Measurements from ENCODE around the gene NDUFS2.

The NDUFS2 gene

DNA sequence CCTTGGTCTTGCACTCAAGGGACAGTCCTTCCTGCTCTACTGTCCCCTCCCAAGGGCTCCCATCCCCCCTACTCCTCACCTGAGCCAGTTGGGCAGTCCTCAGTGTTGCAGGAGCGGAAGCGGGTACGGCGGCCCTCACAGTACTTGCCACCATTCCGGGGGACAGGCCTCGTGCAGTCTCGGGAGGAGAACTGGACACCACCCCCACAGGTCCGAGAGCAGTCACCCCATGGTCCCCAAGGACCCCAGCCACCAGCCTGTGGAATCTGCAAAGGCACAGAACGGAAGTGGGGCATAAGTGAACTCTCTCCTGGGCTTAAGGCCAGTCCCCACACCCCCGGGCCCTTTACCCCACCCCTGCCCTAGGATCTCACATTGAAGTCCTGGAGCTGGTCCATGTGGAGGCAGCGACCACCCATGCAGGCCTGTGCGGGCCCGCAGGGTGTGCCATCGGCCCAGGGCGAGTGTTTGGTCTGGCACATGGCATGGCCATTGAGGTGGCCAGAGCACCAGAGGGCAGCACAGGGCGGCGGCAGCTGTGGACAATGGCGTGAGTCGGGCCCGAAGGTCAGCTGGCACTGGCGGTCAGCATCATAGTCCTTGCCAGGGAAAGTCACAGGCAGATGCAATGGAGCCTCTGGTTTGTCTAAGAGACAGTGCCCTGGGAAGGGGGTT, 8.5 kb upstream of the NDUFS2 start:
- in situ Hi-C loops (cut with MboI; ENCODE audit: low sequenced_read_pairs) = no loop called here

DNA sequence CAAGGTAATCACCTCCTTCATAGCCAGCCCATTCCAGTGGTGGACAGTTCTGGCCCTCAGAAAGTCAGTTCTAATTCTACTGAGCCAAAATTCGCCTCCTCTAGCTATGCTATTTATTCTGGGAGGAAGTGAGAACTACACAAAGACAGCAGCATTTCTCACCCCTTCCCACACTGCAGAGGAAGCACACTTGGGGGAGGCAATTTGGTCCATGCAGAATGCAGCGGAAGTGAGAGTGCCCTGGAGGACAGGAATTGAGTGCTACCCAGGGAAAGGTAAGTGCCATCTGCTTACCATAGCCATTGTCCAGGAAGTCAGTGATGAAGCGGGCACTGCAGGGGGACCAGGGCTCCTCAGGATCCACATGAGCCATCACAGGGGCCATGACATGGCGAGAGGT, 7.0 kb upstream of the NDUFS2 start:
- in situ Hi-C loops (cut with MboI; ENCODE audit: low sequenced_read_pairs) = no loop called here

DNA sequence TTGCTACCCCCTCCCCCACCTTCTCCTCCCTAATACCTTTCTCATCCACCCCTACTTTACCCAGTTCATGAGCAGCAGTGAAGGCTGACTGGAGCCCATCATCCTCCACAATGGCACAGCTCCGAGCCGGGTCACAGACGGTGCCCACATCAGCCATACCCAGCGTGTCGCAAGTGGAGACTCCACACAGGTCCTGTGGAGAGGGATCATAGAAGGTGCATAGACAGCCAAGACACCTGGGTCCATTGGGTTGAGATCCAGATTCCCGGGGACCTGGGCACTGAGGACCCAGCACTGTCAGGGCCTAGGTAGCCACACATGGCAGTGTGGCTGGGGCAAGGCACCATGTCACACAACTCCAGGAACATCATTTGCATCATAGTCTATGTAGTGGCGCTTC, 6.1 kb upstream of the NDUFS2 start:
- in situ Hi-C loops (cut with MboI; ENCODE audit: low sequenced_read_pairs) = no loop called here

DNA sequence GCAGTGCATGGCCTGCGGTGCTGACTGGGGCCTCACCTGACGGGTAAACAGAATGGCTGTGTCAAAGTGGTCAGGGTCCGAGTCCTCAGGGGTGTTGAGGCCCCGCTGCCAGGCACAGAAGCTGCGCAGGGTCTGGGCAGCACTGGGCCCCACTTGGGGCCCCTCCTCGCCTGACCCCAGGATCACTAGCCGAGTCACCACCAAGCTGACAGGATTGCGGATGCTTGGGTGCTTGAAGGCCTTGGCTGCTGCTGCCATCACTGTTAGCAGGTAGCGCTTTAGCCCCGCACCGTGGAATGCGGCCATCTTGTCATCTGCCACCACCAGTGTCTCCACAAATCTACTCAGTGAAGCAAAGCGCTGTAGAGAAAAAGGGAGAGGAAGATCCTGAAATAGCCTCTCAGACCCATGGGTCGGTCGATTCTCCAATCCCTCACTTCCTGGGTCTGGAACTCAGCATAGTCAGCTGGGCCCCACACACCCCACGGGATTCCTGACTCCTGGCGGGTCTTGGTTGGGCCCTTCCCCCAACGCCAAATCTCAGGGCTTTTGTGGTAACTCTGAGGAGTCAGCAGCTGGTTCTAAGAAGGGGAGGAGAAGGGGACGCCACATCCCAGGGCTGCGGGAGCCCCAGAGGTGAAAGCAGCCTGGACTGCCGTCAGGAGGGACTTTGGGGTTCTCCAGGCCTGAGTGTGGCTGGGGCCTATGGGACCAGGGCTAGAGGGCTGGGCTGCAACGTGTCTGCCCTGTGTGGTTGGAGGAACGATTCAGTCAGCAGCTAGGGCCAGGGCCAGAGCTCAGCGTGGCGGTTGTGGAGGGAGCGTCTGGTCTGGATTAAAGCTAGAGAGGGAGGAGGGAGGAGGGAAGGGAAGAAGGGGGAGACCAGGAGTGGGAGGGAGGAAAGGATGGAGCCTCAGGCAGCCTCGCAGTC, 5.4 kb upstream of the NDUFS2 start:
- in situ Hi-C loops (cut with MboI; ENCODE audit: low sequenced_read_pairs) = no loop called here

DNA sequence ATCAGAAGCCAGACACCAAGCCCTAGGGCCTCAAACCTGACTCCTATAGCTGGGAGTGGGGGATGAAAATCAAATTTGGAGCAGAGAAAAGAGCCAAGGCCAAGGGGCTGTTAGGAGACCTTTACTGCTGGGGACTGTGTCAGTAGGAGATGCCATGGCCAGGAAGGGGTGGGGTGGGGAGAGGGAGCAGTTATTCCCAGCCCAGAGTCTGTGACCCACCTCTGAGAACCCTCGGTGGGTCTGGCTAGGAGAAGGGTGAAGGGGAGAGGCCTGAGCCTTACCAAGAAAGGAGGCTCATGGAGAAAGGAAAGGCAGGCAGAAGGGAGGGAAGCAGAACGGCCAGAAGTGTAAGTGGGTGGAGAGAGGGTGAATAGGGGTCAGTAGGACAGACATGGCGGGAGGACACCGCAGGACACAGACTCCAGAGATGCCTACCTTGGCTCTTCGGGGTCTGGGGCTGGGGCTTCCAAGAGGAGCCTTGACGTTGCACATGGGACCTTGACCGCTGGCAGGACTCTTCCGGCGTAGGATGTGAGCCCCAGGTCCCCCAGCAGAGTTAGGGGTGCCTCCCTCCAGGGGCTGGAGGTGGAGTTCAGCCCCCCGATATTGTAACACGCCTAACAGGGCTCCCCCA, 4.5 kb upstream of the NDUFS2 start:
- in situ Hi-C loops (cut with MboI; ENCODE audit: low sequenced_read_pairs) = no loop called here

DNA sequence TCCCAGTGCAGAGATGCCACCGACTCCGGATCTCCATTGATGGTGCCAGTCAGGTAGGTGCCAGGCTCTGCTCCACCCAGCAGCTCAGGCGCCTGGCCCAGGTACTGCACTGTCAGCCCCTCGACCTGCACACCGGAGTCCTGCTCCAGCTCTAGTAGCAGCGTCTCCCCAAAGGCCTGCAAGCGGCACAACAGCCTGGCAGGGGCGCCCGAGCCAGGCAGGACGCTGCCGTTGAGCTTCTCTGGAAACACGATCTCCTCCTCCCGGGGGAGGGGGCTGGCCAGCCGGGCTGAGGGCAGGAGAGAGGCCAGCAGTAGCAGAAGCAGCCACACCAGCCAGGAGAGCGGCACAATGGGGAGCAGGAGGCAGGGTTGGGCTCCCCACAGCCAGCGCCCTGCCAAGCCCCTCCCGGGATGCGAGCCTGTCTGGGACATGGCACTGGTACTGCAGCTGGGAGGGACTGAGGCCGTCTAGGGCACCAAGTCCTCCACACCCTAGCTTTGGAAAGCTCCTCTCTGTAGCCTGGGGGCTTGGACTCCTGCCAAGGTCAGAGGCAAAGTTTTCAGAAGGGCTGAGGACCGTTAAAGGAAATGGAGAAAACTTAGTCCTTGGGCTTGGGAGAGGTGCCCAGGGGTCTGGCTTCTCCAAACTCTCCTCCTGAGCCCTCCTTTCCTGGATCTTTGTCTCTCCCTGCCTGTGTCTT, 3.8 kb upstream of the NDUFS2 start:
- in situ Hi-C loops (cut with MboI; ENCODE audit: low sequenced_read_pairs) = no loop called here

DNA sequence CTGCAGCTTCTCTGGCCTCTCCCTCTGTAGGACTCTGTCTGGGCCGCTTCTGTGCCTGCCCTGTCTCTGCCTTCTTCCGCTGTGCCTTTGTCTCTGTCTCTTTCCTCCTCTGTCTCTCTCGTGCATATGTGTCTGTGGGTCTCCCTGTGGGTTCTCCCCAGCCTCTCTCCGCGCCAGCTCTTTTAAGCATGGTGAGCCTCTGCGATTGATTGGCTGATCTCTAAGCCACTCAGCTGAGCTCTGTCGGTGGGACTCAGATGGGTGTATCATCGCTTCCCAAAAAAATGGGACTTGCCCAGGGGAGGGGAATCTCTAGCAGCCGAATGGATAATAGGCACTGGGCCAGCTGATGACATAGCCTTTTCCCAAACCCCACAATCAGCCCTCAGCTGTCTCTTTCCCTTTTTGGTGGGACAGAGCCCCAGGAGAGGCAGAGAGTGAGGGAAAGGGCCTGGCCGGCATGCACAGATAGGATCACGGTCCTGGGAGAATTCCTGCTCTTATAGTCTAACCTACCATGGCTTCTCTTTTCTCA, 3.2 kb upstream of the NDUFS2 start, which contains the start of gene ADAMTS4:
Gene ADAMTS4 (minus strand): TSS at position 158 of the 535 bp plus-strand sequence. CDS start 427 bp downstream, outside the sequence.
- in situ Hi-C loops (cut with MboI; ENCODE audit: low sequenced_read_pairs) = no loop called here

DNA sequence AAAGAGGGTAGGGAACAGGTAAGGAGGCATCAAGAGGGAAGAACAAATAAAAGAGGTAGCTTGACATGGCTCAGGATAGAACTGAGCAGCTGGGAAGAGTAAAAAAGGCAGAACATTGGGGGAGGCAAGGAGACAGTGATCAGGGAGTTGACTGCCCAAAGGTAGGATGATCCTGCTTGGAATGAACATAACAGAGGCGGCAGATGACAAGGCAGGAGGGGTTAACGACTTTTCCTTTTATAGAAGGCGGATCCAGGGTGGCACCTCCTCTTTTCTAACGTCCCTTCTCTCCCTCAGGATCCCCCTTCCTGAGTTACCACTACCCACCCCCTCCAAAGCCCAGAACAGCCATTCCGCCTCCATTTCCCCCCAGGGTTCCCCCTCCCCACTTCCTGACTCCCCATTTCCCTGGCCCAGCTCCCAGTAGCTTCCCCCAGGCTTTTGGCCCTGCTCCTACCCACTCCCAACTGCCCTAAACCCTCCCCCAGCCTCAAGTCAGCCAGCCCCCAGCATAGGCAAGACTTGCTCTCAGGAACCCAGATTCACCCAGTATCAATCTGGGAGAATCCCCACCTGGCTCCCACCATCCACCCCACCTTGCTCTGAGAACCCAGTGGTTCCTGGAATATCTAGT, 2.5 kb upstream of the NDUFS2 start:
- in situ Hi-C loops (cut with MboI; ENCODE audit: low sequenced_read_pairs) = no loop called here

DNA sequence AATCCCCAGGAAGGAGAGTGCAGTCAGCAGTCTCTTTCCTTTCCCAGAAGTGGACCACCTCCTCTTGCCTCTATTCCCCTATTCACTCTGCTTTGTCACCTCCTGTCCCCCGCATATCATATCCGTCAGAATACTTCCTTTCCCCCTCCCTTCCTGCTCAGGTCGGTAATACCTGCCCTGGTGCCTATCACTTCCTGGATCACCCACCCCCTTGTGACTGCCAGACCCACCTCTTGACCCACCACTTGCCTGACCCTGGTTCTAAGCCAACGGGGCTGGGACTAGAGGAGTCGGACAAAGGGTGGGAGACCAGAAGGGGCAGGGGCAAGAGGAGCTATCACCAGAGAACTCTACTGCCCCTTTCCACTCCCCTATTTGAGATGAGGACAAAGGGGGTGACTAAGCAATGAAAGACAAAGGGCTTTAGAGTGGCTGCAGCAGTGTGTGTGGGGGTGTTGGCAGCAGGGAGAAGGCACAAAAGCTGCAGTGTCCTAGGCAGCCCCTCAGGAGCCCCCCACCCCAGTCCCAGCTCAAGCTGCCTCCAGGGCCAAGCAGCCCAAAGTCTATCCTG, 1.7 kb upstream of the NDUFS2 start:
- in situ Hi-C loops (cut with MboI; ENCODE audit: low sequenced_read_pairs) = no loop called here

DNA sequence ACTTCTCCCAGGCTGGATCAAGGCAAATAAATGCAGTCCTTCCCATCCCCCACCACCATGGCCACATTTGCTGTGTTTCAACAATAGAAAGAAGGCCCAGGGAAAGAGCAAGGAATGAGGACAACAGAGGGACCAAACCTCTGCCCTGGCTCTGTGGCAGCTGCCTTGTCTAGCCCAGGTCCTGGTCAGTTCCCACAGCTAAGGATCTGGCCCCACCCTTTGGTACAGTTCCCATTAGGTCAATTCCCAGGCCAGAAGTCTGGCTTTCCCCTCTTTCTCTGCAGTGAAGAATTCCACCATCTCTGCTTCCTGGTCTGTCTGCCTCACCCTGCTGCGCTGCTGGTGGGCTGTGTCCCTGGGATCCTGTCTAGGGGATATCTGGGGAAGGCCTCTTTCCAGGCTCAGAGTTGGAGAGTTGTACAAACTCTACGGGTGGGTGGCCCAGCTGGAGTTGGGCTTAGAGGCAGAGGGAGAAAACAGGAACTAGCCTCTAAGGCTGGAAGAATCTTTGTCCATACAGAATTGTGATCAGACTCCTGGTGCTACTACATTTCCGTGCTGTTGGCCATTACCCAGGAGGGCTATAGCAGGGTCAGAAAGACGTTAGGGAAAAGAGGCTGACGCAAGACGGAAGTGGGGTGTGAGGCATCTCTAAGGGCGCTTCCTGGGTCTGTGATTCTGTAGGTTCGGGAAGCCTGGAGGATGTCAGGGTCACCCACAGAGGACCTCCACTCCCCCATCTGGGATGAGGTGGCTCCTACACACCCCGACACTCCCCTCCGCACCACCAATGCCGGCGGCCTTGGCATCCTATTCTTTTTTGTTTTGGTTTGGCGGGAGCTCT, 953 bp upstream of the NDUFS2 start:
- in situ Hi-C loops (cut with MboI; ENCODE audit: low sequenced_read_pairs) = no loop called here

DNA sequence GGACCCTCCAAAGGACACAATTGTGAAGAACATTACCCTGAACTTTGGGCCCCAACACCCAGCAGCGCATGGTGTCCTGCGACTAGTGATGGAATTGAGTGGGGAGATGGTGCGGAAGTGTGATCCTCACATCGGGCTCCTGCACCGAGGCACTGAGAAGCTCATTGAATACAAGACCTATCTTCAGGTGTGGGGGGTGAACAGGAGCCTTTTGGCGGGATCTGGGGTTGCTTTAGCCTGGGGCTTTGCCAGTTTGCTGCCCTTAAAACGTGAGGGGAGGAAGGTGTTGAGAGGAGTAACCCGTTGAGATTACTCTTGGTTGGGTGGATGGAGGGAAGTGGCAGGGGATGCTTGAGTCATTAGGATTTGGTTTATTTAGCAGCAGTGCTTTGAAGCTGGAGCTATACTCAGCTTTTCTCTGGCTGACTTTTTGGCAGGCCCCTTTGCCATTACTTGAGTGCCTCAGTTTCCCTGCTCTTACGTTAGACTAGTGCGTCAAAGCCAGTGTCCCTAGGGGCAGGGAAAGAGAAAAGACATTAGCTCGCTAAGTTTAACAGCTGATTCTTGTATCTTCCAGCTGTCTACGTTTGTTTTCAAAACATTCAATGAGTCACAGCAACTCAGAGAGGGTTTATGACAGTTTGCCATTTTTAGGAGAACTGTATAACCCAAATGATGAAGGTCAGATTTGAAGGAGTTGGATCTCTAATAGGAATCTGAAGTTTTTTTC, 4.4 kb downstream of the NDUFS2 start:
- in situ Hi-C loops (cut with MboI; ENCODE audit: low sequenced_read_pairs) = no loop called here

DNA sequence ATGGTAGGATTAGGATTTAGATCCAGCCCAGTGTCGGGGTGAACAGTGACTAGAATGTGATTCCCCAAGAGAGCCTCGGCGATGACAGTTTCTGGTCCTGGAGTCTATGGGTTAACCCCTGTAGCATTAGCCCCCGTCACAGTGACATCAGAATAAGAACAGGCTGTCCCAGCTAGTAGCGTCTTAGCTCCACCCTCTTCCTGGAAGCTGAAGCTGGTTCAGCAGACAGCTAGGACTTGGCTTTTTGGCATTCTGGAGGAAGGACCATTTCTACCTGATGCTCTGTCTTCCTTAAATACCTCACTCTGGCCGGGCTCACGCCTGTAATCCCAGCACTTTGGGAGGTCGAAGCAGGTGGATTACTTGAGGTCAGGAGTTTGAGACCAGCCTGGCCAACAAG, 5.0 kb downstream of the NDUFS2 start:
- in situ Hi-C loops (cut with MboI; ENCODE audit: low sequenced_read_pairs) = no loop called here

DNA sequence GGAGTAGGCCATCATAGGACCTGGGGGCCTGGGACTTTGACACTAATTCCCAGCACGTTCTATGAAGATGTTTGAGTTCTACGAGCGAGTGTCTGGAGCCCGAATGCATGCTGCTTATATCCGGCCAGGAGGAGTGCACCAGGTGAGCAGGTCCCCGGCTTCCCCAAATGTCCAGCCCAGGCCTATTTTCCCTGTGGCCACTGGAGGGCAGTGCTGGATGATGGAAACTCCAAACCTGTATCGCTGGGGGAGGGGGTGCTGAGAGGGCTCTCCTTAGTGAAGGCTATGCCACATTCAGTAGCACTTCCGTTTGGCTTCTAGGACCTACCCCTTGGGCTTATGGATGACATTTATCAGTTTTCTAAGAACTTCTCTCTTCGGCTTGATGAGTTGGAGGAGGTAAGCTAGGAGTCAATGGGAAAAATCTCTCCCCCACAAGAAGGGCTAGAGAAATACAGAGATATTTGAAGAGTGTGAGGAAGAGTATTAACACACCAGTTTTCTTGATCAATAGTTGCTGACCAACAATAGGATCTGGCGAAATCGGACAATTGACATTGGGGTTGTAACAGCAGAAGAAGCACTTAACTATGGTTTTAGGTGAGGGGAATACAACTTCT, 7.7 kb downstream of the NDUFS2 start:
- in situ Hi-C loops (cut with MboI; ENCODE audit: low sequenced_read_pairs) = no loop called here

DNA sequence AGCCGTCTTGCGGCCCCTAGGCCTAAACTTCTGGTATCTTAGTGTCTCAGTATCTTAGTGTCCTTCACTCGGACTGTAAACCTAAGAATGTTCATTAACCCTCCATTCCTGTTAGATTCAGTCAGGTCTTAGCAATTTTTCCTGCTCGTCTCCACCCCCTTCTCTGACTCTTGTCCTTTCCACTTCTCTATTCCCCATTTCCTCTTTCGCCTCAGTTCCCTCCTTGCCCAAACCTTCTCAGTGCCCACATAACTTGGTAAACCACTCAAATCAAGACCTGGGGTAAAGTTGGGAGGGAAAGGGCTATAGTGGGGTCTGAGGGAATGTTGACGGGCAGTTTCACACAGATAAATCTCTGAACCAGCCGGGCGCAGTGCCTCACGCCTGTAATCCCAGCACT, 12.2 kb downstream of the NDUFS2 start:
- in situ Hi-C loops (cut with MboI; ENCODE audit: low sequenced_read_pairs) = no loop called here

DNA sequence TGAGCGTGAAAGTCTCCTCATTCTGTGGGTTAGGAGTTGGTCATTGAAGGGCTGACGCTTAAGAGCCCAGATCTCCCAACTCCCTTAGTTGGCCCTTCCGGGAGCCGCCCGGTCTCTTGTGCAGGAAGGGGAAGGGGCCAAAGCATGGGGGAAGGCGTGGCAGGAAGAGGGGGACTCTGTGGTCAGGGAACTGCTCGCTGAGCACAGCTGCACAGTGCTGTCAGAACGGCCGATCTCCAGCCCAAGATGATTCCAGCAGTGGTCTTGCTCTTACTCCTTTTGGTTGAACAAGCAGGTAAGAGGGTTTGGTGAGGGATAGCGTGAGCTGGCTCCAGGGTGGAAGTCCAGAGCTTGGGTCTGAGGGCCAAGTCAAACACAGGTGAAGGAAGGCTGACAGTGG, 12.9 kb downstream of the NDUFS2 start, which contains the start of gene FCER1G:
Gene FCER1G (plus strand): TSS at position 220 of the 400 bp plus-strand sequence. CDS start 27 bp downstream, at position 247.
- in situ Hi-C loops (cut with MboI; ENCODE audit: low sequenced_read_pairs) = no loop called here

DNA sequence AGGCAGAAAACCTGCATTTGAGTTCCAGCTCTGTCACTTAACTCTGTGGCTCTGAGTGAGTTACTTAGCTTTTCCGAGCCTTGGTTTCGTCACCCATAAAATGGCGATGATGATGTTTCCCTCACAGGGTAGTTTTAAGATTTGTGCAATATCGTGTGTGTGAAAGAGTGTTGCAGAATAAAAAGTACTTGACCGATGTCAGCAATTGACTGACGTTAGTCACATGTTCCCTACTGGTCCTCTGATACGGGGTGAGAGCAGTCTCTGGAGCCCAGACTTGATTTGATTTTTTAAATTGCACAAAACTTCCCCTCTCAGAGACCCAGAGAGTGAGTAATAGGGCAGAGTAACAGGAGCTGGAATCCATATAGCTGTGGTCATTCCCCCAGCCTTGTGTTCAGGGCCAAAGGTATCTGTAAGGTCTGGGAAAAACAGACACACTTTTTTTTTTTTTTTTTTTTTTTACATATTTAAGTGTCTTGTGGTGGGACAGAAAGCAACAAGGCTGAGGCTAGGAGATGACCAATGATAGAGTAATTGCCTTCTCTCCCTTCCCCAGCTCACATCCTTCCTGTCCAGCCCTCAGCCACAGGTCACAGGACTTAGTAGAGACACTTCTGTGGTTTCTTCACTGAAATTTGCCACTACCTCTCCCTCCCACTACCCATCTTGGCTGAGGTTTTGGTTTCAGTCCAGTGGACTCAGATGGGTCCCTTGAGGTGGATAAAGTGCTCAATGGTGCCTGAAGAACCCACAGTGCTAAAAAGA, 15.0 kb downstream of the NDUFS2 start:
- in situ Hi-C loops (cut with MboI; ENCODE audit: low sequenced_read_pairs) = no loop called here

DNA sequence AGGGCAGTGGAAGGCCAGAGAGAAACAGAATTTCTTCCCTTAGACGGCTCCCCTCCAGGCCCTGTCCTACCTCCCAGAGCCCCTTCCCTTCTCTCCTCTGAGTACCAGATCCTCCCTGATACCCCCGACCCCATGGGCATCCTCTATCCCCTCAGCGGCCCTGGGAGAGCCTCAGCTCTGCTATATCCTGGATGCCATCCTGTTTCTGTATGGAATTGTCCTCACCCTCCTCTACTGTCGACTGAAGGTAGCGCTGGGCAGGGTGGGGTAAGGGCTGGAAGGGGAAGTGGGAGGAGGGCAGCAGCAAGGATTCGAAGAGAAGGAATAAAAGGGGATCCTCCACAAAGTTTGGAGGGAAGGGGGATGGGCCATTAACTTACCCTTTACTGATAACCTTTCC, 15.7 kb downstream of the NDUFS2 start:
- in situ Hi-C loops (cut with MboI; ENCODE audit: low sequenced_read_pairs) = no loop called here
